ENCODE measurements around the gene CHRNA10.

DNA sequence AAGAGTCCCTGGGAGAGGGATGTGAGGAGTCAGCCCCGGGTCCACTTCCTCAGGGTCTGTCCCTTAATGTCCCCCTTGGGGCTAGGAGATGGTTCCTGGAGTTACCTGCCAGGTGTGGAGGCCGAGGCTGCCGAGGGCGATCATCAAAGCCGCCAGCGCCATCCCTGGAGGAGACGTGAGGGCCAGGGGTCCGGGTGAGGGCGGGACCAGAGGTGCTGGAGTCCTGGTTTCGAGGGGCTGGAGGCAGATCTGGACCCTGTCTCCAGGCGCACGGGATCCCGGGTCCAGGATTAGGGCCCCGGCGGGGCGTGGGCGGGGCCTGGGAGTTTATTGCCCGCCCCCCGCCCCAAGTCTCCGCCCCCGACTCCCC lies 29.5 kb downstream of the CHRNA10 start, which contains the start of gene ART5:
- no peak for TF ChIP-seq CTCF (conservative IDR thresholded peaks at IDR 0.05 in 1 of 2, IDR thresholded peaks at IDR 0.05 in 1 of 2; ENCODE audit: extremely low read depth in 1 of 2, insufficient read depth in 1 of 2, low read depth in 1 of 2, low read length in 2 of 2)
- TF ChIP-seq EZH2 (IDR thresholded peaks at IDR 0.05; ENCODE audit: borderline replicate concordance, low read length) = no peak

Measured in mammary epithelial cell (primary cell).